Sciatic nerve (tissue), 2 donors: ENCODE data around the gene KRT16. TPM values are rescaled to one million over a fixed set of nuclear protein-coding genes. Genes with fewer than 3 reads are reported as not detected.
A peak's percentile ranks its signal among the peaks of the same experiment; 100 is the strongest.
"Not testable (repeated sequence)": the region's sequence is repeated elsewhere in the genome, so short reads cannot be mapped to it uniquely, and the experiment has no call there.

ENCODE experiments used
- ATAC-seq: fragments of 200-7000 bp; cut with Tn5 transposase; one replicate; pipeline ENCODE4 v1.9.1; 2020; ENCODE audit warnings: mild to moderate bottlenecking, moderate library complexity
- DNase-seq: peaks from one replicate; pipeline ENCODE4 v3.0.0-alpha.2; 2020; ENCODE audit warnings: low spot score
- intact Hi-C: fragments of 100-400 bp; cut with DNase I; formaldehyde crosslinking; loops from one replicate; pipeline ENCODE4 v1.14.2; 2022
- total RNA-seq: library from RNA; stranded (reverse); fragmentation: NEBNext Ultra II Directional; extraction: Animal tissue kit (Norgen Biotek cat#: 25700); gene quantifications from one replicate; pipeline ENCODE4 v1.2.1, GENCODE V29; 2021
- donor health status: DM: no; HTN: no; CAD: no.
- donor health status: DM: no; HTN: no; CAD: no.

Gene KRT16
- total RNA-seq, 1 donor from 2014 or later = 0.85 TPM

GRCh38 chr17:41648411-41649195 is 36.0 kb upstream of the KRT16 start:
- DNase-seq = peak; percentile 94
- intact Hi-C loops = loop anchor here (2.0 to 5.0 kb wide), 2 partner anchors 14 to 96 kb away; no protein-coding TSS in a partner anchor
- ATAC-seq = peak; percentile 94

GRCh38 chr17:41647940-41648410 is 35.4 kb upstream of the KRT16 start:
- ATAC-seq (peak; percentile 91), DNase-seq (peak; percentile 96)
- intact Hi-C loops = loop anchor here (2.0 to 5.0 kb wide), 2 partner anchors 15 to 96 kb away; no protein-coding TSS in a partner anchor

DNA sequence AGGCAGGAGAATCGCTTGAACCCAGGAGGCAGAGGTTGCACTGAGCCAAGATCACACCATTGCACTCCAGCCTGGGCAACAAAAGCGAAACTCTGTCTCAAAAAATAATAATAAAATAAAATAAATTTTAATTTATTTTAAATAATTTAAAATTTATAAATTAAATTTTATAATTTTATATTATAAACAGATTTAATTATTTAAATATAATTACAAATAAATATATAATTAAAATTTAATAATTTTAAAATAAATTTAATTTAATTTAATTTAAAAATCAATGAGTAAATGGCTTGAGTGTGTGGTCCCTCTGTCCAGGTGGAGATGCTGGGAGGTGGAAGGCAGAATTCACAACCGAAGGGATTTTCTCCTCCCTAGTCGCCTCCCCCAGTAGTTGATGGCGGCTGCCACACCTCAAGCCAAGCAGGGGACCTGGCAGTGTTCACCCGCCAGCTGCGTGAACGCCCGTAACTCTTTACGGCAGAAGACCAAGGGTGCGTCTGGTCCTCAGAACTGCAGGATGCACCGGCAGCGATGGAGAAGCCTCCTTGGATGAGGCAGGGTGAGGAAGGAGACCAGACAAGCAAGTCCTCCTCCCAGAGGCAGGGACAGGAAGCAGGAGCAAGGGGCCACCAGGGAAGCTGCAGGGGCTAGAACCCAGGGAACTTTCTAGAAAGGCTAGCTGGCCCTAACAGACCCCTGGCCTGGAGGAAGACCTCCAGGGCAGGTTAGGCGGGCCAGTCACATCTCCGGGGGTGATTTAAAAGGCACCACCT is 34.7 kb upstream of the KRT16 start:
- intact Hi-C loops = loop anchor here (5.0 kb wide), 1 partner anchor 95 kb away; no protein-coding TSS in a partner anchor
- DNase-seq (no peak), ATAC-seq (no peak)

GRCh38 chr17:41642252-41643156 is 29.9 kb upstream of the KRT16 start:
- ATAC-seq = no peak
- no peak for DNase-seq
- intact Hi-C loops = no loop called here

GRCh38 chr17:41640596-41640995 is 28.0 kb upstream of the KRT16 start:
- ATAC-seq, DNase-seq, intact Hi-C loops: not testable (repeated sequence)

- ATAC-seq (no peak), DNase-seq (no peak)
- intact Hi-C loops = no loop called here
Observed at GRCh38 chr17:41639492-41640473, 27.2 kb upstream of the KRT16 start.

DNA sequence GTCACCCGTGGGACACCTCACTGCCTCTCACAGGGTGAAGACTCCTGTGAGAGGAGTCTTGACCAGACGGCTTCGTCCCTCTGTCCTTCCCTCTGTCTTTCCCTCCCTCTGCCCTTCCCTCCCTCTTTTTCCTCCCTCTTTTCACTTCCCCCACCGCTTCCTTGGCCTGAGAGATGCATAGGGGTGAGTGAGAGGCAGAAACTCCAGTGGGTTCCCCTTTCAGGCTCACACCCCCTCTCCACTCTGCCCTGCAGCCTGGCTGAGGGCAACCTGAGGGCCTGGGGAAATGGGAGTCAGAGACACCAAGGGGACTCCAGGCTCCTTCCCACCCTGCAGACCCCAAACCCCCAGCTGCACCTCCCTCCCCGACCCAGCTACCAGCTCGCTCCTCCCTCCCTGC is 26.4 kb upstream of the KRT16 start:
- no peak for ATAC-seq
- intact Hi-C loops = no loop called here
- DNase-seq = no peak

DNA sequence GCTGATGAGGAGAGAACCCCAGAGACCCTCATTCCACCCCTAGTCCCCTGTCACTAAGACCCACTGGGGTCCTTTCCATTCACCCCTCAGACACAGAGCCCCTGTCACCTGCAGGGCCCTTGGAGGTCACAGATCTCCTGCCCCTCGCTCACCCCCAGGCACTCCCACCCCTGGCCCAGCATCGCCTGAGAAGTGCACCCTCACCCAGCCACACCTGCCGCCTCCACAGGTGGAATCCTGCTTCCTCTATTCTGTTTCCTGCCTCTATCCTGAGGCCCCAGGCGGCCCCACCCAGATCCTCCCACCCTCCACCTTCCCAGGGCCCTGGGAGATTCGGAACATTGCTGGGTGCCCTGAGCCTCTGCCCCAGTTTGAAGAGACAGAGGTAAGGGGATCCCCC is 25.6 kb upstream of the KRT16 start:
- DNase-seq (no peak), ATAC-seq (no peak)
- intact Hi-C loops = no loop called here

DNA sequence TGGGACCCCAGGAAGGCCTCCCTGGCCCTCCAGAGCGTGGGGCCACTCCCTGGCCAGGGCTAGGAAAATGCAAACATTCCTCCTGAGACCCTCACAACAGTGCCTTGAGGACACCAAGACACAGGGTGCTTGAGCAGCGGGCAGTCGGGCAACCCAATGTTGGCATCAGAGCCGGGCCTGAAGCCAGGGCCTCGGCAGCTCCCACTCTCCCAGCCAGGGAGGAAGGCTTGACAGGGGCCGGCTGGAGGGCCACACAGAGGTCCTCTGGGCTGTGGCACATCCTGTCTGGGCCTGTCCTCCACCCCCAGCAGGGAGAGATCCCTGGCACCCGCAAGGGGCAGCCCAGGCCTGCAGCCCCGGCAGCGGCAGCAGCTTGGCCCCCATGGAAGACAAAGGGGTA is 24.1 kb upstream of the KRT16 start:
- no peak for DNase-seq
- intact Hi-C loops = no loop called here
- no peak for ATAC-seq

GRCh38 chr17:41635121-41636097 is 22.8 kb upstream of the KRT16 start:
- DNase-seq = peak; percentile 76
- intact Hi-C loops = no loop called here
- peak; percentile 81 for ATAC-seq

DNA sequence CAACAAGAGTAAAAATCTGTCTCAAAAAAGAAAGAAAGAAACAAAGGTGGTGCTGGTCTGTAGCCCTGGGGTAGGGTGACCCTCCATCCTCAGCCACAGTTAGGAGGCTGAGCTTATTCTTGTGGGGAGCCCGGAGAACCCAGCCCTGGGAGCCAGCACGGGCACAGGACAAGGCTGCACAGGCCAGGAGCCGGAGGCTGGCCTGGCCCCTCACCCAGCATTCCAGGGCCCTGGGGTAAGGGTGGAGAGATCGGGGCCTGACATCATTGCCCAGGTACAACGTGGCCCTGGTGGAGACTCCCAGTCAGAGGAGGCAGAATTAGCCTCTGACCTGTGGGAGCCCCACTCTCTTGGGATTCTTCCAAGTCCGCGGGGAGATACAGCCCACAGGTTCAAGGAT is 22.1 kb upstream of the KRT16 start:
- ATAC-seq (peak; percentile 33), DNase-seq (no peak)
- intact Hi-C loops = no loop called here

DNA sequence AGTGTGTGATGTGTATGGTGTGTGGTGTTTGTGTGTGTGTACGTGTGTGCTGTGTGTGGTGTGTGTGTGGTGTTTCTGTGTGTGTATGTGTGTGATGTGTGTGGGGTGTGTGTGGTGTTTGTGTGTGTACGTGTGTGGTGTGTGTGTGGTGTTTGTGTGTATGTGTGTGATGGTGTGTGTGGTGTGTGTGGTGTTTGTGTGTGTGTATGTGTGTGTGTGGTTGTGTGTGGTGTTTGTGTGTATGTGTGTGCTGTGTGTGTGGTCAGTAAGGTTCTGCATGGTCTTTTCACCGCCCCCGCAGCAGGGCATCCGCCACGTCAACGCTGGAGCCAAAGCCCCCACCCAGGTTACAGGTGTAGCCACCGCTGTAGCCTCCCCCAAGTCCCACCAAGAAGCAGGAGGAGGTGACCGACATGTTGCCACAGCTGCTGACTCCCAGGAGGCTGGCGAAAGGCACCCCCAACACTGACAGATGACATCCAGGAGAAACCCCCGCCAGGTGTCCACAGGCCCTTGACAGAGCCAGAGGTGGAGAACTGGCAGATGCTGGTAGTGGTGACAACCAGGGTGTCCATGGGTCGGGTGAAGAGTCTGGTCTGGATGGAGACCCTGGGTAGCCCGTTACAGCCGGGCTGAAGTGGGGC is 21.1 kb upstream of the KRT16 start:
- no peak for ATAC-seq

GRCh38 chr17:41632482-41633105 is 20.0 kb upstream of the KRT16 start:
- DNase-seq (no peak), ATAC-seq (no peak)
- intact Hi-C loops = no loop called here

More for the DNA sequence above, 21.1 kb upstream of the KRT16 start:
- DNase-seq = no peak
- intact Hi-C loops = no loop called here

- ATAC-seq = no peak
- intact Hi-C loops = no loop called here
- DNase-seq = no peak
Observed at GRCh38 chr17:41631898-41632285, 19.3 kb upstream of the KRT16 start.

- ATAC-seq (no peak), DNase-seq (no peak)
- intact Hi-C loops = no loop called here
Observed at GRCh38 chr17:41631025-41631897, 18.7 kb upstream of the KRT16 start.
